ENCODE measurements around the gene CAPN12.

DNA sequence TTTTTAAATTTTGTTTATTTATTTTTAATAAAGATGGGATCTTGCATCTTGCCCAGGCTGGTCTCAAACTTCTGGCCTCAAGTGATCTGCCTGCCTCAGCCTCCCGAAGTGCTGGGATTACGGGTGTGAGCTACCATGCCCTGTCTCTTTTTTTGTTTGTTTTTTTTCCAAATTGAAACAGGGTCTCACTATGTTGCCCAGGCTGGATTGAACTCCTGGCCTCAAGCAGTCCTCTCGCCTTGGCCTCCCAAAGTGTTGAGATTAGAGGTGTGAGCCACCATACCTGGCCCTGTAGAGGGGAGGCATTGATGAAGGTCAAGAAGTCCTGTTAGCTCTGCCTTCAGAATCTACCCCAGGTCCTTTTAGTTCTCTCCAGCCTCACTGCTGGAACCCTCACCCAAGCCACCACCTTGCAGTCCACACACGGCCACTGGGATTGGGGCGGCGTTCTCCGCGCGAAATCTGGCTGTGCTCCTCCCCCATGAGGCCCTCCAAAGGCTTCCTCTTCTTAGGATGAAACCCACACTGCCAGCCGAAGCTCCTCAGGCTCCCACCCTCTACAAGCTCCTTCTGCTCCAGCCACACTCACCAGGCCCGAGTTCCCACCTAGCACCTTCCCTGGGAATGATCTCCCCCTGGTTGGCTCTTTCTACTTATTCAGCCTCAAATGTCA is 61.9 kb downstream of the CAPN12 start:
- TF ChIP-seq POLR2AphosphoS5 (IDR thresholded peaks at IDR 0.05) = no peak
- TF ChIP-seq, protein P1, sequence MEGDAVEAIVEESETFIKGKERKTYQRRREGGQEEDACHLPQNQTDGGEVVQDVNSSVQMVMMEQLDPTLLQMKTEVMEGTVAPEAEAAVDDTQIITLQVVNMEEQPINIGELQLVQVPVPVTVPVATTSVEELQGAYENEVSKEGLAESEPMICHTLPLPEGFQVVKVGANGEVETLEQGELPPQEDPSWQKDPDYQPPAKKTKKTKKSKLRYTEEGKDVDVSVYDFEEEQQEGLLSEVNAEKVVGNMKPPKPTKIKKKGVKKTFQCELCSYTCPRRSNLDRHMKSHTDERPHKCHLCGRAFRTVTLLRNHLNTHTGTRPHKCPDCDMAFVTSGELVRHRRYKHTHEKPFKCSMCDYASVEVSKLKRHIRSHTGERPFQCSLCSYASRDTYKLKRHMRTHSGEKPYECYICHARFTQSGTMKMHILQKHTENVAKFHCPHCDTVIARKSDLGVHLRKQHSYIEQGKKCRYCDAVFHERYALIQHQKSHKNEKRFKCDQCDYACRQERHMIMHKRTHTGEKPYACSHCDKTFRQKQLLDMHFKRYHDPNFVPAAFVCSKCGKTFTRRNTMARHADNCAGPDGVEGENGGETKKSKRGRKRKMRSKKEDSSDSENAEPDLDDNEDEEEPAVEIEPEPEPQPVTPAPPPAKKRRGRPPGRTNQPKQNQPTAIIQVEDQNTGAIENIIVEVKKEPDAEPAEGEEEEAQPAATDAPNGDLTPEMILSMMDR (IDR thresholded peaks at IDR 0.05) = no peak

Data from esophagus muscularis mucosa (tissue), 3 donors.